ENCODE data around the gene KRR1. TPM values are rescaled to one million over a fixed set of nuclear protein-coding genes. Genes with fewer than 3 reads are reported as not detected.
"Not testable (repeated sequence)": the region's sequence is repeated elsewhere in the genome, so short reads cannot be mapped to it uniquely, and the experiment has no call there.

KRR1 gene
- total RNA-seq, 1 experiment from 2014 or later = 73.2 TPM

DNA sequence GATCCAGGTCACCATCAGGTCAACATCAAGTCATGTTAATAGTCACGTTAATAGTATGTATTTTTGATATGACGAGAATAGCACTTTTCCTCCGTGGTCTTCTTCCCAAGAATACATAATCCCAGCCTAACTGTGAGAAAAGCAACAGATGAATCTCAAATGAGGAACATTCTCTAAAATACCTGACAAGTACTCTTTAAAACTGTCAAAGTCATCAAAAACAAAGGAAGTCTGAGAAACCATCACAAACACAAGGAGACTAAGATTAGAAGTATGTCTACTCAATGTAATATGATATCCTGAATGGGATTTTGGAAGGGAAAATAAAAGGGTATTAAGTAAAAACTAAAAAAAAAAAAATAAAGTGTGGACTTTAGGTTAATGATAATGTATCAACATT, 67.7 kb downstream of the KRR1 start:
- ChIA-PET POLR2A (no interaction called here), CTCF (no interaction called here)

DNA sequence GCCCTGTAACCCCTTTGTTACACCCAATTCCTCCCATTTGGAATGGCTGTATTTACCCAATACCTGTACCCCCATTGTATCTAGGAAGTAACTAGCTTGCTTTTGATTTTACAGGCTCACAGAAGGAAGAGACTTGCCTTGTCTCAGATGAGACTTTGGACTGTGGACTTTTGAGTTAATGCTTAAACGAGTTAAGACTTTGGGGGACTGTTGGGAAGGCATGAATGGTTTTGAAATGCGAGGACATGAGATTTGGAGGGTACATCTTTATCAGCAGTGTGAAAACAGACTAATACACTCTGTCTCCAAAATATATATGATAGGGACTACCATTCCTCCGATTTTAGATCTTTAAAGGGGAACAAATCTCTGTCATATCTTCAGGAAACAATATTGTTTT, 69.0 kb downstream of the KRR1 start:
- H3K4me3 Mint-ChIP-seq (ENCODE audit: unreplicated experiment); H3K9me3 ChIP-seq; CTCF ChIA-PET; intact Hi-C loops (cut with micrococcal nuclease; ENCODE audit: unreplicated experiment); H3K27me3 Mint-ChIP-seq (ENCODE audit: insufficient read depth, unreplicated experiment); POLR2A ChIA-PET; BruUV-seq (replicated peaks); H3K27me3 ChIP-seq (replicated peaks; ENCODE audit: control insufficient read depth, insufficient read depth, low read length); DNase-seq; H3K4me3 ChIP-seq (ENCODE audit: low read depth, low read length); H3K36me3 ChIP-seq (ENCODE audit: control insufficient read depth, insufficient read depth, low read length); H3K36me3 Mint-ChIP-seq (ENCODE audit: insufficient read depth, unreplicated experiment): not testable (repeated sequence)
- Mint-ChIP-seq H3K4me1 (ENCODE audit: low read depth, unreplicated experiment) (peaks cover 14% of the 10 kb centered on the region), H3K9me3 (ENCODE audit: unreplicated experiment) (peaks cover 37% of the 10 kb centered on the region), H3K27ac (ENCODE audit: unreplicated experiment) (peak overlapping the region; percentile 11)
- H3K4me1 ChIP-seq = peaks cover 15% of the 10 kb centered on the region

More for the DNA sequence above, 67.7 kb downstream of the KRR1 start:
- Mint-ChIP-seq H3K27ac (ENCODE audit: unreplicated experiment) (no peak overlapping the region), H3K36me3 (ENCODE audit: insufficient read depth, unreplicated experiment) (no peaks in the 10 kb centered on the region), H3K4me1 (ENCODE audit: low read depth, unreplicated experiment) (peaks cover 14% of the 10 kb centered on the region), H3K27me3 (ENCODE audit: insufficient read depth, unreplicated experiment) (no peaks in the 10 kb centered on the region), H3K4me3 (ENCODE audit: unreplicated experiment) (no peak overlapping the region), H3K9me3 (ENCODE audit: unreplicated experiment) (peaks cover 37% of the 10 kb centered on the region)
- TF ChIP-seq, protein P1, sequence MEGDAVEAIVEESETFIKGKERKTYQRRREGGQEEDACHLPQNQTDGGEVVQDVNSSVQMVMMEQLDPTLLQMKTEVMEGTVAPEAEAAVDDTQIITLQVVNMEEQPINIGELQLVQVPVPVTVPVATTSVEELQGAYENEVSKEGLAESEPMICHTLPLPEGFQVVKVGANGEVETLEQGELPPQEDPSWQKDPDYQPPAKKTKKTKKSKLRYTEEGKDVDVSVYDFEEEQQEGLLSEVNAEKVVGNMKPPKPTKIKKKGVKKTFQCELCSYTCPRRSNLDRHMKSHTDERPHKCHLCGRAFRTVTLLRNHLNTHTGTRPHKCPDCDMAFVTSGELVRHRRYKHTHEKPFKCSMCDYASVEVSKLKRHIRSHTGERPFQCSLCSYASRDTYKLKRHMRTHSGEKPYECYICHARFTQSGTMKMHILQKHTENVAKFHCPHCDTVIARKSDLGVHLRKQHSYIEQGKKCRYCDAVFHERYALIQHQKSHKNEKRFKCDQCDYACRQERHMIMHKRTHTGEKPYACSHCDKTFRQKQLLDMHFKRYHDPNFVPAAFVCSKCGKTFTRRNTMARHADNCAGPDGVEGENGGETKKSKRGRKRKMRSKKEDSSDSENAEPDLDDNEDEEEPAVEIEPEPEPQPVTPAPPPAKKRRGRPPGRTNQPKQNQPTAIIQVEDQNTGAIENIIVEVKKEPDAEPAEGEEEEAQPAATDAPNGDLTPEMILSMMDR (IDR thresholded peaks at IDR 0.05; ENCODE audit: insufficient read depth in 1 of 2, low read depth in 1 of 2, low read length in 1 of 2, severe bottlenecking in 1 of 2, unreplicated experiment in 1 of 2) = no peak
- Histone ChIP-seq H3K36me3 (ENCODE audit: control insufficient read depth, insufficient read depth, low read length) (no peaks in the 10 kb centered on the region; the same call in none of the 2 replicates), H3K4me3 (ENCODE audit: low read depth, low read length) (no peak overlapping the region), H3K27me3 (replicated peaks; ENCODE audit: control insufficient read depth, insufficient read depth, low read length) (no peaks in the 10 kb centered on the region), H3K9me3 (peaks cover 8% of the 10 kb centered on the region; the same call in 1 of the 2 replicates), H3K4me1 (peaks cover 15% of the 10 kb centered on the region)
- intact Hi-C loops (cut with micrococcal nuclease; ENCODE audit: unreplicated experiment) = no loop called here
- no peak for DNase-seq
- BruUV-seq (replicated peaks) = no TSS peak

DNA sequence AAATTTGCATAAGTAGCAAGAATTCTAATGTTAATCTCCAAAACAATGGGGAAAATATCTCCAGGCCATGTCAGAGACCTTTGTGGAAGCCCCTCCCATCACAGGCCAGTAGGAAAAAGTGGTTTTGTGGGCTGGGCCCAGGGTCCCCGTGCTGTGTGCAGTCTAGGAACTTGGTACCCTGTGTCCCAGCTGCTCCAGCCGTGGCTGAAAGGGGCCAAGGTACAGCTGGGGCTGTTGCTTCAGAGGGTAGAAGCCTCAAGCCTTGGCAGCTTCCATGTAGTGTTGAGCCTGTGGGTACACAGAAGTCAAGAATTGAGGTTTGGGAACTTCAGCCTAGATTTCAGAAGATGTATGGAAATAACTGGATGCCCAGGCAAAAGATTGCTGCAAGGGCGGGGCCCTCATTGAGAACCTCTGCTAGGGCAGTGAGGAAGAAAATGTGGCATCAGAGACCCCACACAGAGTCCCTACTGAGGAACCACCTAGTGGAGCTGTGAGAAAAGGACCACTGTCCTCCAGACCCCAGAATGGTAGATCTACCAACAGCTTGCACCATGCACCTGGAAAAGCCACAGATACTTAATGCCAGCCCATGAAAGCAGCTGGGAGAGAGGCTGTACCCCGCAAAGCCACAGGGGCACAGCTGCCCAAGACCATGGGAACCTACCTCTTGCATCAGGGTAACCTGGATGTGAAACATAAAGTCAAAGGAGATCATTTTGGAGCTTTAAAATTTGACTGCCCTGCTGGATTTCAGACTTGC, 69.5 kb downstream of the KRR1 start:
- BruUV-seq (replicated peaks); CTCF ChIA-PET: not testable (repeated sequence)
- H3K4me1 Mint-ChIP-seq (ENCODE audit: low read depth, unreplicated experiment) = peaks cover 14% of the 10 kb centered on the region

More for the DNA sequence above, 69.5 kb downstream of the KRR1 start:
- H3K27me3 Mint-ChIP-seq (ENCODE audit: insufficient read depth, unreplicated experiment); H3K4me3 ChIP-seq (ENCODE audit: low read depth, low read length); H3K36me3 Mint-ChIP-seq (ENCODE audit: insufficient read depth, unreplicated experiment); H3K4me3 Mint-ChIP-seq (ENCODE audit: unreplicated experiment); intact Hi-C loops (cut with micrococcal nuclease; ENCODE audit: unreplicated experiment); H3K27me3 ChIP-seq (replicated peaks; ENCODE audit: control insufficient read depth, insufficient read depth, low read length); POLR2A ChIA-PET; DNase-seq; H3K36me3 ChIP-seq (ENCODE audit: control insufficient read depth, insufficient read depth, low read length): not testable (repeated sequence)
- Mint-ChIP-seq H3K27ac (ENCODE audit: unreplicated experiment) (peak overlapping the region; percentile 11), H3K9me3 (ENCODE audit: unreplicated experiment) (peaks cover 37% of the 10 kb centered on the region)
- H3K4me1 ChIP-seq = peaks cover 15% of the 10 kb centered on the region
- H3K9me3 ChIP-seq = peaks cover 13% of the 10 kb centered on the region

Other genes starting within 250 kb of the KRR1 start
- gene CAPS2, start 181.3 kb downstream of the KRR1 start, total RNA-seq (2022) = not detected in 2 replicates
- gene GLIPR1L1, start 176.9 kb downstream of the KRR1 start, total RNA-seq (2022) = not detected in 2 replicates
- not detected in 2 replicates for gene GLIPR1L2, start 120.5 kb downstream of the KRR1 start, total RNA-seq (2022)
- 1.9 and 3.9 TPM in 2 replicates for gene GLIPR1, start 30.9 kb downstream of the KRR1 start, total RNA-seq (2022)